ENCODE data around the gene IL18R1. TPM values are rescaled to one million over a fixed set of nuclear protein-coding genes. Genes with fewer than 3 reads are reported as not detected.

IL18R1 gene
- total and polyA plus RNA-seq, 2 donors (not counting 3 experiments of a cell fraction or from before 2014, with no cell fraction given), result 2.9 to 3.6 TPM

DNA sequence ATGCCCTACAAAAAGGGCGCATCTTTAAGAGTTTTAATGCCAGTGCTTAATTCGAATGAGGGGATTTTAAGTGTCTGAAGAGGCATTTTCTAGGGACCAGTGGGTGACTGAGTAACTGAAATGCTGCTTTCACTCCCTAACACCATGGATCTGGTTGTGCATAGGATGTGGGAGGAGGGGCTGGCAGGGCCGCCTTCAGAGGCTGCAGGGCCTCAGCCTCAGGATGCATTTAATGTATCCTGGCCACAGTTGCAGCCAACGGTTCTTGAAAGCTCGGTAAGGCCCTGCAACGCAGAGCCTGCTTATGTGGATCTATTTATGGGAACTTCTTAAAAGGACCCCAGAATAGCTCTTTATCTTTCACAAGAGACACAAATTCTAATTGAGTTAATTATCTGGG, 41.6 kb downstream of the IL18R1 start:
- Histone ChIP-seq H3K4me3 (replicated peaks in 1 of 3; ENCODE audit: insufficient read depth in 1 of 3, low read depth in 1 of 3, low read length in 3 of 3) (no peak overlapping the region), H3K9ac (replicated peaks; ENCODE audit: extremely low read depth, insufficient read depth, low read length) (no peak overlapping the region), H3K36me3 (ENCODE audit: control insufficient read depth in 2 of 2, extremely low read depth in 1 of 2, insufficient read depth in 2 of 2, low read length in 2 of 2) (no peaks in the 10 kb centered on the region), H3K79me2 (ENCODE audit: control insufficient read depth, insufficient read depth, low read length) (no peaks in the 10 kb centered on the region), H3K4me1 (ENCODE audit: control insufficient read depth, extremely low read depth, insufficient read depth, low read length) (no peaks in the 10 kb centered on the region), H2AFZ (ENCODE audit: low read depth, low read length) (no peak overlapping the region), H3K4me2 (ENCODE audit: insufficient read depth, low read length) (no peak overlapping the region), H3K27ac (ENCODE audit: insufficient read depth, low read depth, low read length) (no peak overlapping the region), H4K20me1 (replicated peaks; ENCODE audit: control insufficient read depth, extremely low read depth, insufficient read depth, low read length) (no peaks in the 10 kb centered on the region), H3K9me1 (replicated peaks; ENCODE audit: control insufficient read depth, extremely low read depth, insufficient read depth, low read length) (no peaks in the 10 kb centered on the region), H3K9me3 (replicated peaks; ENCODE audit: control insufficient read depth, insufficient read depth, low read length) (no peaks in the 10 kb centered on the region), H3K27me3 (ENCODE audit: control insufficient read depth in 2 of 2, insufficient read depth in 2 of 2, low read length in 2 of 2) (no peaks in the 10 kb centered on the region)
- FAIRE-seq, result no peak
- ChIA-PET CTCF (interaction anchor here (1.1 kb wide), 1 partner anchor 95 kb away, joined by 4 read pairs; no protein-coding TSS in a partner anchor), POLR2A (no interaction called here)
- BruUV-seq (replicated peaks), result no TSS peak
- no peak for DNase-seq (ENCODE audit: low read depth, low spot score)
- intact Hi-C loops (cut with micrococcal nuclease), result no loop called here
- TF ChIP-seq, protein P1, sequence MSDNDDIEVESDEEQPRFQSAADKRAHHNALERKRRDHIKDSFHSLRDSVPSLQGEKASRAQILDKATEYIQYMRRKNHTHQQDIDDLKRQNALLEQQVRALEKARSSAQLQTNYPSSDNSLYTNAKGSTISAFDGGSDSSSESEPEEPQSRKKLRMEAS (IDR thresholded peaks at IDR 0.05; ENCODE audit: insufficient read depth, insufficient read length), result no peak
- TF ChIP-seq POLR2AphosphoS5 (IDR thresholded peaks at IDR 0.05; ENCODE audit: insufficient read depth, low read depth, low read length) (no peak), POLR2A (IDR thresholded peaks at IDR 0.05; ENCODE audit: low read depth, low read length) (no peak), FOS (IDR thresholded peaks at IDR 0.05; ENCODE audit: borderline replicate concordance, insufficient read depth, low read length) (no peak), JUN (IDR thresholded peaks at IDR 0.05; ENCODE audit: borderline replicate concordance, insufficient read depth, insufficient read length, low read depth) (no peak), GATA2 (IDR thresholded peaks at IDR 0.05; ENCODE audit: insufficient read depth, insufficient read length, low read depth, low read length) (no peak), EZH2 (IDR thresholded peaks at IDR 0.05; ENCODE audit: borderline replicate concordance, low read depth, low read length, severe bottlenecking) (no peak), MYC (IDR thresholded peaks at IDR 0.05; ENCODE audit: low read depth, low read length) (no peak)
- TF ChIP-seq, protein P2, sequence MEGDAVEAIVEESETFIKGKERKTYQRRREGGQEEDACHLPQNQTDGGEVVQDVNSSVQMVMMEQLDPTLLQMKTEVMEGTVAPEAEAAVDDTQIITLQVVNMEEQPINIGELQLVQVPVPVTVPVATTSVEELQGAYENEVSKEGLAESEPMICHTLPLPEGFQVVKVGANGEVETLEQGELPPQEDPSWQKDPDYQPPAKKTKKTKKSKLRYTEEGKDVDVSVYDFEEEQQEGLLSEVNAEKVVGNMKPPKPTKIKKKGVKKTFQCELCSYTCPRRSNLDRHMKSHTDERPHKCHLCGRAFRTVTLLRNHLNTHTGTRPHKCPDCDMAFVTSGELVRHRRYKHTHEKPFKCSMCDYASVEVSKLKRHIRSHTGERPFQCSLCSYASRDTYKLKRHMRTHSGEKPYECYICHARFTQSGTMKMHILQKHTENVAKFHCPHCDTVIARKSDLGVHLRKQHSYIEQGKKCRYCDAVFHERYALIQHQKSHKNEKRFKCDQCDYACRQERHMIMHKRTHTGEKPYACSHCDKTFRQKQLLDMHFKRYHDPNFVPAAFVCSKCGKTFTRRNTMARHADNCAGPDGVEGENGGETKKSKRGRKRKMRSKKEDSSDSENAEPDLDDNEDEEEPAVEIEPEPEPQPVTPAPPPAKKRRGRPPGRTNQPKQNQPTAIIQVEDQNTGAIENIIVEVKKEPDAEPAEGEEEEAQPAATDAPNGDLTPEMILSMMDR (IDR thresholded peaks at IDR 0.05; ENCODE audit: extremely low read depth in 1 of 2, insufficient read depth in 1 of 2, low read depth in 1 of 2, low read length in 2 of 2), result no peak
- dilution Hi-C loops (cut with MboI; ENCODE audit: extremely low pct_ligation_motif_present, low sequenced_read_pairs), result no loop called here

All from endothelial cell of umbilical vein (primary cell).